PC-9 (cell line): ENCODE data around the gene FEV. TPM values are rescaled to one million over a fixed set of nuclear protein-coding genes. Genes with fewer than 3 reads are reported as not detected.
A peak's percentile ranks its signal among the peaks of the same experiment; 100 is the strongest.
"Not testable (repeated sequence)": the region's sequence is repeated elsewhere in the genome, so short reads cannot be mapped to it uniquely, and the experiment has no call there.

Experiments
- BruUV-seq: library from RNA; stranded (reverse); fragments of 400-500 nt; replicated peaks from 2 replicates; lab custom pipeline; 2021; lab: Mats Ljungman, UMichigan
- CTCF ChIA-PET: fragments of 300-600 bp; sonication (Branson Sonifier 250); formaldehyde crosslinking; loops from one replicate; lab custom pipeline; 2022; ENCODE audit warnings: antibody characterized with exemption; lab: Charles Lee
- POLR2A ChIA-PET: fragments of 300-600 bp; sonication (Branson Sonifier 250); formaldehyde crosslinking; loops from one replicate; lab custom pipeline; 2022; ENCODE audit warnings: antibody characterized with exemption; ENCODE audit not compliant: unreplicated experiment; lab: Charles Lee
- DNase-seq, 2 experiments: peaks; one replicate each; pipeline versions ENCODE4 v3.0.0 to v3.0.0-alpha.2; 2015 to 2022; ENCODE audit warnings: mixed read lengths in 1 of 2
- H2AFZ ChIP-seq: fragments of 200-600 bp; sonication (generic); 2 replicates; pipeline ENCODE4 v1.8.1; 2017; ENCODE audit warnings: antibody characterized with exemption
- H3F3A ChIP-seq: fragments of 200-600 bp; sonication (generic); 2 replicates; pipeline ENCODE4 v1.8.1; 2017; ENCODE audit warnings: antibody characterized with exemption, mild to moderate bottlenecking, low read depth; ENCODE audit not compliant: insufficient read depth
- H3K27ac ChIP-seq: fragments of 200-600 bp; sonication (generic); 2 replicates; pipeline ENCODE4 v1.6.1; 2016; ENCODE audit warnings: mixed run types
- H3K27me3 ChIP-seq: fragments of 200-600 bp; sonication (generic); 2 replicates; pipeline ENCODE4 v1.6.1; 2016; ENCODE audit warnings: low read depth, mixed run types; ENCODE audit not compliant: insufficient read depth
- H3K36me3 ChIP-seq: fragments of 200-600 bp; sonication (generic); 2 replicates; pipeline ENCODE4 v1.6.1; 2016; ENCODE audit warnings: low read depth, mixed run types
- H3K4me1 ChIP-seq: fragments of 200-600 bp; sonication (generic); replicated peaks from 2 replicates; pipeline ENCODE4 v1.6.1; 2016; ENCODE audit warnings: mixed run types; ENCODE audit not compliant: insufficient read depth
- H3K4me2 ChIP-seq: fragments of 200-600 bp; sonication (generic); 2 replicates; pipeline ENCODE4 v1.6.1; 2017; ENCODE audit warnings: mixed run types
- H3K4me3 ChIP-seq: fragments of 200-600 bp; sonication (generic); 2 replicates; pipeline ENCODE4 v1.6.1; 2016; ENCODE audit warnings: mixed run types
- H3K79me2 ChIP-seq: fragments of 200-600 bp; sonication (generic); 2 replicates; pipeline ENCODE4 v1.6.1; 2017; ENCODE audit warnings: low read depth, mixed run types
- H3K9me2 ChIP-seq: fragments of 200-600 bp; sonication (generic); 2 replicates; pipeline ENCODE4 v1.8.1; 2017; ENCODE audit warnings: mild to moderate bottlenecking; ENCODE audit not compliant: insufficient read depth
- H3K9me3 ChIP-seq: fragments of 200-600 bp; sonication (generic); 2 replicates; pipeline ENCODE4 v1.8.1; 2016; ENCODE audit warnings: low read depth; ENCODE audit not compliant: insufficient read depth
- H4K20me1 ChIP-seq: fragments of 200-600 bp; sonication (generic); 2 replicates; pipeline ENCODE4 v1.8.1; 2017; ENCODE audit not compliant: insufficient read depth
- CTCF ChIP-seq: fragments of 200-600 bp; sonication (generic); conservative IDR thresholded peaks from 2 replicates; pipeline ENCODE4 v1.6.1; 2017; ENCODE audit warnings: mixed run types, antibody characterized with exemption, mild to moderate bottlenecking, moderate library complexity
- EZH2 ChIP-seq: fragments of 200-600 bp; sonication (generic); IDR thresholded peaks from 2 replicates; pipeline ENCODE4 v1.8.0; 2017; ENCODE audit warnings: antibody characterized with exemption, low read depth
- intact Hi-C: fragments of 100-400 bp; cut with micrococcal nuclease; formaldehyde crosslinking; loops from one replicate; pipeline ENCODE4 v1.10.0; 2022; ENCODE audit not compliant: unreplicated experiment
- microRNA-seq: library from miRNA; unstranded; fragments of <30 nt; microRNA quantifications from one replicate; pipeline ENCODE4 v1.2.0, GENCODE V29; 2021; ENCODE audit warnings: borderline number of aligned reads, borderline replicate concordance
- total RNA-seq: library from RNA; stranded (reverse); gene quantifications from 2 replicates; pipeline ENCODE4 v1.2.3, GENCODE V29; 2021

The FEV gene
- total RNA-seq, 1 experiment from 2014 or later = not detected

GRCh38 chr2:218944759-218945404, 40.1 kb downstream of the FEV start:
- no peak for TF ChIP-seq CTCF
- no peak for TF ChIP-seq EZH2
- no peak overlapping the region for H3K4me2 ChIP-seq
- no peaks in the 10 kb centered on the region for H3K27me3 ChIP-seq
- no peaks in the 10 kb centered on the region for H3K9me3 ChIP-seq
- H3K27ac ChIP-seq = no peak overlapping the region
- no peaks in the 10 kb centered on the region for H3K36me3 ChIP-seq
- H3K9me2 ChIP-seq = no peaks in the 10 kb centered on the region
- intact Hi-C loops = no loop called here
- CTCF ChIA-PET = no interaction called here
- no peak overlapping the region for H3K4me3 ChIP-seq
- POLR2A ChIA-PET = no interaction called here
- no TSS peak for BruUV-seq
- no peaks in the 10 kb centered on the region for H3F3A ChIP-seq
- H2AFZ ChIP-seq = no peak overlapping the region
- no peak for DNase-seq
- H3K4me1 ChIP-seq = no peaks in the 10 kb centered on the region
- H3K79me2 ChIP-seq = no peaks in the 10 kb centered on the region
- no peaks in the 10 kb centered on the region for H4K20me1 ChIP-seq

GRCh38 chr2:218931751-218932150, 53.2 kb downstream of the FEV start:
- H3K27me3 ChIP-seq = peaks cover 17% of the 10 kb centered on the region; the same call in 1 of the 2 replicates
- not testable (repeated sequence) for BruUV-seq

More at GRCh38 chr2:218931751-218932150, 53.2 kb downstream of the FEV start:
- H3K79me2 ChIP-seq, H3K9me3 ChIP-seq, H3K4me2 ChIP-seq, H2AFZ ChIP-seq, CTCF ChIA-PET, H3F3A ChIP-seq, H3K36me3 ChIP-seq, intact Hi-C loops, H3K4me3 ChIP-seq, POLR2A ChIA-PET, H3K27ac ChIP-seq, H4K20me1 ChIP-seq, H3K4me1 ChIP-seq, H3K9me2 ChIP-seq, DNase-seq: not testable (repeated sequence)

Small RNA genes lying within 50 kb of the gene (microRNA-seq; reads per million reads assigned to microRNA genes)
- gene MIR375 = 337 reads per million, percentile 64 among the genes with 10 or more reads in this experiment

Other genes with a start within 250 kb of the FEV start
- 0.94 and 2.0 TPM in 2 replicates for gene CYP27A1, start 203.0 kb downstream of the FEV start, total RNA-seq
- gene PRKAG3, start 153.4 kb downstream of the FEV start, total RNA-seq = not detected in 2 replicates
- 0.33 and 0.45 TPM in 2 replicates for gene WNT6, start 125.4 kb downstream of the FEV start, total RNA-seq
- gene WNT10A, start 104.3 kb downstream of the FEV start, total RNA-seq = 1.2 and 2.3 TPM in 2 replicates
- gene CDK5R2, start 25.5 kb downstream of the FEV start, total RNA-seq = 0.17 and 0.20 TPM in 2 replicates
- gene CRYBA2, start 8.2 kb upstream of the FEV start, total RNA-seq = not detected in 2 replicates
- not detected in 2 replicates for gene CFAP65, start 56.3 kb upstream of the FEV start, total RNA-seq
- gene IHH, start 75.7 kb upstream of the FEV start, total RNA-seq = not detected in 2 replicates
- 9.8 and 11.2 TPM in 2 replicates for gene NHEJ1, start 175.6 kb upstream of the FEV start, total RNA-seq
- 7.1 and 7.9 TPM in 2 replicates for gene SLC23A3, start 184.8 kb upstream of the FEV start, total RNA-seq
- 36.5 and 37.1 TPM in 2 replicates for gene CNPPD1, start 191.7 kb upstream of the FEV start, total RNA-seq
- 77.0 and 84.4 TPM in 2 replicates for gene RETREG2, start 193.1 kb upstream of the FEV start, total RNA-seq
- 24.6 and 39.4 TPM in 2 replicates for gene ZFAND2B, start 221.6 kb upstream of the FEV start, total RNA-seq
- 33.7 and 41.4 TPM in 2 replicates for gene ABCB6, start 233.8 kb upstream of the FEV start, total RNA-seq
- gene ATG9A, start 244.5 kb upstream of the FEV start, total RNA-seq = 56.0 and 64.5 TPM in 2 replicates
- 62.2 and 65.1 TPM in 2 replicates for gene ANKZF1, start 244.6 kb upstream of the FEV start, total RNA-seq